Keratinocyte (primary cell): Measurements from ENCODE around the gene C1orf35. TPM values are rescaled to one million over a fixed set of nuclear protein-coding genes. Genes with fewer than 3 reads are reported as not detected.

ENCODE experiments used
- DNase-seq: peaks from one replicate; pipeline ENCODE4 v3.0.0-alpha.2; 2011; ENCODE audit warnings: low read depth, missing footprints, low spot score
- FAIRE-seq: peaks from 2 replicates; lab custom pipeline; 2011; peaks lifted over from hg19 to GRCh38; lab: Jason Lieb, UNC
- H2AFZ ChIP-seq: 2 replicates; pipeline ENCODE4 v1.6.0; 2012; ENCODE audit warnings: low read length, control low read depth, inconsistent platforms; ENCODE audit not compliant: control insufficient read depth
- H3K27ac ChIP-seq: 2 replicates; pipeline ENCODE4 v1.5.1; 2011; ENCODE audit warnings: low read length; ENCODE audit not compliant: control insufficient read depth, insufficient read depth
- H3K27me3 ChIP-seq: 3 replicates; pipeline ENCODE4 v1.6.0; 2011; ENCODE audit warnings: low read length; ENCODE audit not compliant: control insufficient read depth, insufficient read depth; ENCODE audit errors: extremely low read depth
- H3K36me3 ChIP-seq, 2 experiments: 2 replicates in 1 of 2; 3 replicates in 1 of 2; pipeline ENCODE4 v1.5.1; 2011; ENCODE audit warnings: low read length in 2 of 2, mild to moderate bottlenecking in 1 of 2; ENCODE audit not compliant: control insufficient read depth in 2 of 2, insufficient read depth in 2 of 2; ENCODE audit errors: extremely low read depth in 1 of 2
- H3K4me1 ChIP-seq: 3 replicates; pipeline ENCODE4 v1.5.1; 2011; ENCODE audit warnings: low read length; ENCODE audit not compliant: control insufficient read depth, insufficient read depth; ENCODE audit errors: extremely low read depth
- H3K4me2 ChIP-seq: 3 replicates; pipeline ENCODE4 v1.6.0; 2011; ENCODE audit warnings: low read depth, low read length; ENCODE audit not compliant: control insufficient read depth, insufficient read depth; ENCODE audit errors: extremely low read depth
- H3K4me3 ChIP-seq, 3 experiments: fragments of 200-600 bp in 1 of 3; sonication (generic) in 1 of 3; 2 replicates in 2 of 3; 3 replicates in 1 of 3; pipeline ENCODE4 v1.5.1; 2011 to 2016; ENCODE audit warnings: low read length in 3 of 3, mild to moderate bottlenecking in 3 of 3, control low read depth in 2 of 3, inconsistent platforms in 1 of 3, low read depth in 1 of 3, mixed read lengths in 1 of 3, mixed run types in 1 of 3, moderate library complexity in 1 of 3; ENCODE audit not compliant: control insufficient read depth in 2 of 3, insufficient read depth in 2 of 3; ENCODE audit errors: extremely low read depth in 1 of 3
- H3K79me2 ChIP-seq: 2 replicates; pipeline ENCODE4 v1.6.0; 2012; ENCODE audit warnings: low read length; ENCODE audit not compliant: control insufficient read depth, insufficient read depth
- H3K9ac ChIP-seq: 3 replicates; pipeline ENCODE4 v1.6.0; 2011; ENCODE audit warnings: low read length; ENCODE audit not compliant: control insufficient read depth, insufficient read depth; ENCODE audit errors: extremely low read depth
- H3K9me1 ChIP-seq: 3 replicates; pipeline ENCODE4 v1.6.0; 2011; ENCODE audit warnings: low read length; ENCODE audit not compliant: control insufficient read depth, insufficient read depth; ENCODE audit errors: extremely low read depth
- H3K9me3 ChIP-seq: 2 replicates; pipeline ENCODE4 v1.5.1; 2012; ENCODE audit warnings: low read depth, low read length; ENCODE audit not compliant: control insufficient read depth
- H4K20me1 ChIP-seq: 3 replicates; pipeline ENCODE4 v1.6.0; 2011; ENCODE audit warnings: low read length; ENCODE audit not compliant: control insufficient read depth, insufficient read depth; ENCODE audit errors: extremely low read depth
- CTCF ChIP-seq, 3 experiments: IDR thresholded peaks in 1 of 3; conservative IDR thresholded peaks in 1 of 3; optimal IDR thresholded peaks in 1 of 3; 2 replicates in 2 of 3; 3 replicates in 1 of 3; pipeline versions ENCODE3 to v1.5.1; 2011; ENCODE audit warnings: low read length in 3 of 3, mild to moderate bottlenecking in 3 of 3, moderate library complexity in 2 of 3, control low read depth in 1 of 3, inconsistent platforms in 1 of 3; ENCODE audit not compliant: insufficient read depth in 2 of 3; ENCODE audit errors: extremely low read depth in 1 of 3
- EZH2 ChIP-seq: IDR thresholded peaks from one replicate; pipeline ENCODE4 v1.6.1; 2012; ENCODE audit warnings: inconsistent platforms, mild to moderate bottlenecking, low read length, moderate library complexity
- dilution Hi-C: fragments of 300-500 bp; cut with MboI; formaldehyde crosslinking; loops from one replicate; pipeline ENCODE4 v1.7.0; 2020; ENCODE audit warnings: low sequenced_read_pairs; ENCODE audit not compliant: extremely low pct_ligation_motif_present
- polyA plus RNA-seq, 5 experiments: library from polyadenylated mRNA; depleted of rRNA in 3 of 5; stranded (reverse) in 3 of 5; stranded (forward) in 1 of 5; unstranded in 1 of 5; fragments of >200 nt; gene quantifications; 1 replicate in 1 of 5; 2 replicates in 3 of 5; 3 replicates in 1 of 5; pipeline versions ENCODE4 v1.2.1 to v1.2.3, GENCODE V29; 2011 to 2012; ENCODE audit warnings: missing spikeins in 2 of 5, low read depth in 1 of 5, low replicate concordance in 1 of 5

C1orf35 gene
- polyA plus RNA-seq, 1 donor (not counting 4 experiments of a cell fraction or from before 2014, with no cell fraction given): 8.2 TPM

- Histone ChIP-seq H2AFZ (no peak overlapping the region), H3K4me3 (no peak overlapping the region), H3K9me1 (no peaks in the 10 kb centered on the region), H3K27ac (no peak overlapping the region), H3K4me1 (no peaks in the 10 kb centered on the region), H3K36me3 (no peaks in the 10 kb centered on the region), H3K4me2 (no peak overlapping the region), H3K27me3 (no peaks in the 10 kb centered on the region), H3K9me3 (no peaks in the 10 kb centered on the region), H4K20me1 (no peaks in the 10 kb centered on the region), H3K9ac (no peak overlapping the region), H3K79me2 (no peaks in the 10 kb centered on the region)
- dilution Hi-C loops: no loop called here
- no peak for DNase-seq
- no peak for FAIRE-seq
- no peak for TF ChIP-seq CTCF (optimal IDR thresholded peaks at IDR 0.05 in 1 of 3, IDR thresholded peaks at IDR 0.05 in 1 of 3, conservative IDR thresholded peaks at IDR 0.05 in 1 of 3; ENCODE audit: extremely low read depth in 1 of 3, insufficient read depth in 2 of 3, low read length in 3 of 3)
- no peak for TF ChIP-seq EZH2
These were observed 30.5 kb downstream of the C1orf35 start for GRCh38 chr1:228072658-228073043.

GRCh38 chr1:228071839-228072657, 31.1 kb downstream of the C1orf35 start:
- H3K9me3 ChIP-seq: no peaks in the 10 kb centered on the region
- FAIRE-seq (no peak), DNase-seq (no peak)
- no peak overlapping the region for H3K27ac ChIP-seq
- no peaks in the 10 kb centered on the region for H4K20me1 ChIP-seq
- H3K4me1 ChIP-seq: no peaks in the 10 kb centered on the region
- peaks cover 5% of the 10 kb centered on the region for H3K27me3 ChIP-seq
- no peaks in the 10 kb centered on the region for H3K9me1 ChIP-seq
- no peak overlapping the region for H2AFZ ChIP-seq
- H3K4me2 ChIP-seq: no peak overlapping the region
- H3K9ac ChIP-seq: no peak overlapping the region
- no peaks in the 10 kb centered on the region for H3K36me3 ChIP-seq
- H3K79me2 ChIP-seq: no peaks in the 10 kb centered on the region
- TF ChIP-seq EZH2: no peak
- TF ChIP-seq CTCF (optimal IDR thresholded peaks at IDR 0.05 in 1 of 3, IDR thresholded peaks at IDR 0.05 in 1 of 3, conservative IDR thresholded peaks at IDR 0.05 in 1 of 3; ENCODE audit: extremely low read depth in 1 of 3, insufficient read depth in 2 of 3, low read length in 3 of 3): no peak
- dilution Hi-C loops: no loop called here
- no peak overlapping the region for H3K4me3 ChIP-seq
